ENCODE measurements around the gene CD300H.

DNA sequence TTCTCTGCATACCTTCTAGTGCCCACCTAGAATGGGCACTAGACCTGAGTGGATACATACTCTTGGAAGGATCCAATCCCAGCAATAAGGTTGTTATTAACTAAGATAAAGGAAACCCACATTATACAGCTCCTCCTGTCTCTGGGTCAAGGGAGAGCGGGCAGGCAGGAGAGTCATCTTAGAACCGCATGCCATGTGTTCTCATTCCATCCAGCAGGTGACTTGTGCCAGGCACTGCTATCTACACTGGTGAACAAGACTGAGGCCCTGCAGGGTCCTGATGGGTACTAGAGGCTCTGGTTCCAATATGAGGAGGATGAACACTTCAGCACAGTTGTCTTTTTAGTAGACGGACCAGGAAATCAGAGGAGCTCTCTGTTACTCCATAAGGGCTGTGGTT lies 5.9 kb upstream of the CD300H start:
- TF ChIP-seq, protein P1, sequence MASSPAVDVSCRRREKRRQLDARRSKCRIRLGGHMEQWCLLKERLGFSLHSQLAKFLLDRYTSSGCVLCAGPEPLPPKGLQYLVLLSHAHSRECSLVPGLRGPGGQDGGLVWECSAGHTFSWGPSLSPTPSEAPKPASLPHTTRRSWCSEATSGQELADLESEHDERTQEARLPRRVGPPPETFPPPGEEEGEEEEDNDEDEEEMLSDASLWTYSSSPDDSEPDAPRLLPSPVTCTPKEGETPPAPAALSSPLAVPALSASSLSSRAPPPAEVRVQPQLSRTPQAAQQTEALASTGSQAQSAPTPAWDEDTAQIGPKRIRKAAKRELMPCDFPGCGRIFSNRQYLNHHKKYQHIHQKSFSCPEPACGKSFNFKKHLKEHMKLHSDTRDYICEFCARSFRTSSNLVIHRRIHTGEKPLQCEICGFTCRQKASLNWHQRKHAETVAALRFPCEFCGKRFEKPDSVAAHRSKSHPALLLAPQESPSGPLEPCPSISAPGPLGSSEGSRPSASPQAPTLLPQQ (tag by site-specific recombination; IDR thresholded peaks at IDR 0.05): no peak
- no peak for TF ChIP-seq ZNF121 (tag by site-specific recombination; IDR thresholded peaks at IDR 0.05)
- TF ChIP-seq ZNF623 (tag by site-specific recombination; IDR thresholded peaks at IDR 0.05): no peak
